NCI-H128 (cell line): ENCODE measurements around the gene LGMN.

Experiments
- DNase-seq: peaks from one replicate; lab custom pipeline; 2025; ENCODE audit not compliant: unreplicated experiment; lab: John Stamatoyannopoulos, UW

Gene LGMN

GRCh38 chr14:92679246-92679645 lies 69.2 kb downstream of the LGMN start:
- DNase-seq, result no peak

GRCh38 chr14:92678766-92679165 lies 69.7 kb downstream of the LGMN start:
- DNase-seq, result no peak

GRCh38 chr14:92677955-92678354 lies 70.5 kb downstream of the LGMN start:
- DNase-seq, result no peak

- DNase-seq, result no peak
These were observed 71.2 kb downstream of the LGMN start for GRCh38 chr14:92677087-92677668.

- DNase-seq, result no peak
These were observed 71.9 kb downstream of the LGMN start for GRCh38 chr14:92676403-92677086.

- DNase-seq, result no peak
These were observed 72.5 kb downstream of the LGMN start for GRCh38 chr14:92675976-92676375.

- no peak for DNase-seq
These were observed 73.0 kb downstream of the LGMN start for GRCh38 chr14:92675421-92675820.

- no peak for DNase-seq
These were observed 74.8 kb downstream of the LGMN start for GRCh38 chr14:92673601-92674150.

- DNase-seq, result no peak
These were observed 77.6 kb downstream of the LGMN start for GRCh38 chr14:92670643-92671366.

GRCh38 chr14:92670160-92670559 lies 78.3 kb downstream of the LGMN start:
- DNase-seq, result no peak

GRCh38 chr14:92668276-92668973 lies 80.0 kb downstream of the LGMN start:
- no peak for DNase-seq

- DNase-seq, result no peak
These were observed 82.2 kb downstream of the LGMN start for GRCh38 chr14:92666251-92666650.

- DNase-seq, result no peak
These were observed 82.7 kb downstream of the LGMN start for GRCh38 chr14:92665661-92666110.

- no peak for DNase-seq
These were observed 85.4 kb downstream of the LGMN start for GRCh38 chr14:92663049-92663448.

- no peak for DNase-seq
These were observed 87.9 kb downstream of the LGMN start for GRCh38 chr14:92660571-92660970.

GRCh38 chr14:92659765-92660561 lies 88.5 kb downstream of the LGMN start:
- DNase-seq, result no peak

GRCh38 chr14:92658684-92659083 lies 89.7 kb downstream of the LGMN start:
- no peak for DNase-seq

- DNase-seq, result no peak
These were observed 90.3 kb downstream of the LGMN start for GRCh38 chr14:92658160-92658559.

GRCh38 chr14:92657457-92658142 lies 90.8 kb downstream of the LGMN start:
- DNase-seq, result no peak
